Measurements from ENCODE around the gene IL7R.
A peak's percentile ranks its signal among the peaks of the same experiment; 100 is the strongest.

IL7R gene

DNA sequence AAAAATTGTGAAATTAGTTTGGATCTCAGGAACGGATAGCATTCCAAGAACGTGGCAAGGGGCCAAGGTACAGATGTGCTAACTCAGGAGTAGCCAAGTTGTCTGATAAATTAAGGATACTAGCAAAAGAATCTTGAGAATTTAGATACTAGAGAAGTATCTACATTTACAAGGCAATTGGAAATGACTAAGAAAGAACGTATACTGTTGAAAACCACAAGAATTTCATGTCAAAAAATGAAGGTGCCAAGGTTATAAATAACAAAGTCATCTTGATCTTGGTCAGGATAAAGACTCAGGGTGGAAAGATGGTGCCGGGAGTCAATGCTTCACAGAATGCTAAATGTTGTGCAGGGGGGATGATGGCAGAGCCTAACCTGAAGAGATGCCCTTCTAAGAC lies 62.5 kb downstream of the IL7R start:
- peak in 1 of 2 experiments; percentile 31 for DNase-seq

DNA sequence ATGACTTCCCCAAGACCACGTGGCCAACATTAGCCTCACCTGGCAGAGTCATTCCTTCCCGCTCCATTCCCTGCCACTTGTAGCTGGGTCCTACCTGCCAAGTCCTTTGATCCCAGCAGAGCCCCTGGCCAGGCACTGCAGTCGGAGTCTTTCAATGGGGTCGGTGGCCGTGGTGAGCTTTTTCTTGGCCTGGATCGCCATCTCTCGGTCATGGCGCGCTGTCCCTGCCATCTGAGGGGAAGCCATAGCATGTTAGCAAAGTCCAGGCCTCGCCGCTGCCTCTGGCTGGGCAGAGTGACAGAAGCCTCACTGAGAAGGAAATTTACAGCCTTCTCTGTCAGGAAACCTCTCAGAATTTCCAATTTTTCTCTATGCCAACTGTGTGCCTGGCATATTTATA lies 64.2 kb downstream of the IL7R start:
- no peak for DNase-seq

DNA sequence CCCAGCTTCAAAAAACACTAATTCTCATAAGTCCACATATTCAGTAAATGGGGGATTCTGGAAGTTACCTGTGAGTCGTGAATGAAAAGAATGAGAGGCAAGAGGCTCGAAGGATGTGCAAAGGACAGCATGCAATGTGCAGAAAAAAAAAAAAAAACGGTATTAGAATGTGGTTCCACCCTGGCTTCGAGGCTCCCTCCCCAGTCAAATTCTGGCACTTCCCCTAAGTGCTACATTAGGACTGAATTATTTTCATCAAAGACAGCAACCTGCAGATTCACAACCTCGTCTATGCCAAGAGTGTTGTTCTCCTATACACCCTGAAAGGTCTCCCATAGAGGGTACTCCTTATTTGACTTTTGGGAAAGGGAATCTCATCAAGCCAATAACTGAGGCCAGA lies 65.2 kb downstream of the IL7R start:
- no peak for DNase-seq

DNA sequence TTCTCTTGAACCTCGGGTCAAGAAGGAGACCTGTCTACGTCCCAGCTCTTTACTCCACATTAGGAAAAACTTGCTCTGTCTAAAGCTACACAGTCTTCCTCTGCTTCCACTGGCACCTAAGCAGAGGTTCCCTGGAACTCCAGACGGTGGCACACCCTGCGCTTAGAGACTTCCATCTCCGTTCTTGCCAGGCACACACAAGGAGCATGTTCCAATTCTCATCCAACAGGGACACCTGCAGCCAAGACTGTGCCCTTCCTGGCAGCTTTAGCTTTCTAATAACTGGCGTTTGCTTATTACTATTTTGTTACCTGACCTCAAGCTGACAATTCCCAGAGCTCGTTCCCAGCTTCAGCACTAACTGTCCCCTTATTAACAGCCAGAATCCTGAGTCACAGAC lies 65.8 kb downstream of the IL7R start:
- no peak for DNase-seq

DNA sequence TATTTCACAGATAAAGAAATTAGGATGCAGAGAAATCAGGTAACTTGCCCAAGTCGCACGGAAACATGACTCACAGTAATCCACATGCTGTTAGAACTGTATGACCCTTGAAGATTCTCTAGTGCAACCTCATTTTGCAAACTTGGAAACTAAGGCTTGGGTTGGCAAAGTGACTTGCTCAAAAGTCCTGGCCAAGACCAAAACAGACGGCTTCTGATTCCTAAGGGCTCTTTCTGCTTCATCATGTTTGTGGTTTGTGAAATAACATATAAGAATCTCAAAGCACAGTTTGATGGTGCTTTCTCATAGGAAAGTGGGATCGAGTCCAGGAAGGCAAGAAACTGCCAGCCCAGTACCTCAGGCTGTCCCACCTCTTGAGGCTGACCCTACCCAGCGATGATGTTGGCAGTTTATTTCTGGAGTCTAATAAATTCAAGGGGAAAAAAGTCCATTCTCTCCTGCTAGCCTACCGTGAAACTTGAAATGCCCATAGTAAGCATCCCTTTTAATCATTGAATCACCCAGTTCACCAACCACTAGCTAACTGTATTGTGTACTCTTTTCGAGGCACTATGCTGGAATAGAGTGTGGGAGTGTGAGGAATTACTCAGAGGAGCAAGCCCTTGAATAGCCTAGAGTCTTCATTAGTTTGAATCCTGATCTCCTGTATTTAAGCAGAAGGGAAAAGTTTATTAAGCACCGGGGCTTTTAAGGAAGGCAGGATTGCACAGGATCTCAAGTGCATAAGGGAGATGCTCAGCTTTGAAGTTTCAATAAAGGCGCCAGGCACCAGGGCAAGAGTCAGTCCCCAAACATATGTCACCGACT lies 67.6 kb downstream of the IL7R start:
- peak in 1 of 2 experiments; percentile 24 for DNase-seq

DNA sequence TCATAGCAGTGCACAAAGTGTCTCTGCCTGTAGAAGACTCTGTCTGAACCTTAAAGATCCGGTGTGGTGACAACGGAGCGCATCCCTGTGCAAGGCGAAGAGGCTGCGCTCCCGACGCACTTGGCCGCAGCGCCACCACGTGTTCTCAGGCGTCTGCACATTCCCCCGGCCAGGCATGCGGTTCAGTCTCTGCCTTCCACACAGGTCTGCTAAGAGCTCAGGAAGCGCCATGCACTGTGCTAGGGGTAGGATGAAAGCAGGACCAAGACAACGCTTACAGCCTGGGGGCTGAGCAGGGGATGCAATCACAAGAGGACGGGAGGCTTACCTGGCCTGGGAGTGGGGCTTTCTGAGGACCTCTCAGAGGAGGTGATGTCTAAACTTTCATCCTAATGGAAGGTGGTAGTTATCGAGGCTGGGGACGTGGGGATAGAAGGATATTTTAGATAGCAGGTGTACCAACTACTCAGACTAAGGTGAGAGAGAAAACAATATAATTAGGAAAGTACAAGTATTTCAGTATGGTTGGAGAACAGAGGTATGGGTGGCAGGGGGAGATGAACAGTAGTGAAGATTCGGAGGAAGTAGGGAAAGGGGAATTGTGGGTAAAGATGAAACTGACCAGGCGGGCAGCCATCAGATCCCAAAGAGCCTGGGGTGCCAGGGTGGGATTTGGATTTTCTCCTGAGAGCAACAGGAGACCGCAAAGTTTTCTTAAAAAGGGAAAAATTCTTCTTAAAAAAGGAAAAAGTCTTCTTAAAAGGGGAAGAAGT lies 68.4 kb downstream of the IL7R start:
- peak; percentile 86 to 91 for DNase-seq

DNA sequence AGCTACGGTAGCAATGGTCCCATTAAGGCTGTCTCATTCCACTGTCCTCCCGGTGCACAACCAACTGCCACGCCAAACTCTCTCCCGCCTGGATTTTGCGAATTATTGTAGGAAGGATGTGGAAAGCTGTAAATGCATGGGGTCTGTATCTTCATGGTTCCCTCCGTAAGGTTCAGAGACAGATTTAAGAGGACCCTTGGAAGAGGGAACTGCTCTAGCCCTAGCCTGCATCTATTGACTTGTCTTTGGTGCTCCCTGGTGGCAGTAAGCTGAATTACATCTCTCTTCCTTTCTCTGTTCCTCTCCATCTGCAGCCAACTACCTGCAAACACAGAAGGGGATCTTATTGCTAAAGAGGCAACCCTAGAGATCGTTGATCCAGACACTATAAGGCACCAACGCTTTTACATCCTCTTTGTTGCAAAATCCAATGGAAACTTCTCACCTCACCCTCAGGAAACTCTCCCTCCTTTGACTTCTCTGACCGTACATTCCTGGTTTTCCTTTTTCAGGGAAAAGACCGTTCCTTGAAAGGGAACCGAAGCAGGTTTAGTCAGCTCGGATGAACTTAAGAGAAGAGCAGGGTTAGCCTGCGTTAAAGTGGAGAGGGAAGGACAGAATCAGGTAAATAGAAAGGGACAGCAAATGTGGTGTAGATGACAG lies 69.8 kb downstream of the IL7R start:
- peak; percentile 62 to 73 for DNase-seq

Measured in activated CD4-positive, alpha-beta T cell treated with anti-CD3 and anti-CD28 coated beads, Interleukin-2, amount 50 U/mL, for 48 hours (primary cell).